Activated naive CD4-positive, alpha-beta T cell treated with Interleukin-2 at 50 U/mL for 16 hours (primary cell): ENCODE data around the gene POU5F1.
"Not testable (repeated sequence)": the region's sequence is repeated elsewhere in the genome, so short reads cannot be mapped to it uniquely, and the experiment has no call there.

ENCODE experiments used
- DNase-seq: peaks from one replicate; pipeline ENCODE4 v3.0.0-alpha.2; 2020

POU5F1 gene

DNA sequence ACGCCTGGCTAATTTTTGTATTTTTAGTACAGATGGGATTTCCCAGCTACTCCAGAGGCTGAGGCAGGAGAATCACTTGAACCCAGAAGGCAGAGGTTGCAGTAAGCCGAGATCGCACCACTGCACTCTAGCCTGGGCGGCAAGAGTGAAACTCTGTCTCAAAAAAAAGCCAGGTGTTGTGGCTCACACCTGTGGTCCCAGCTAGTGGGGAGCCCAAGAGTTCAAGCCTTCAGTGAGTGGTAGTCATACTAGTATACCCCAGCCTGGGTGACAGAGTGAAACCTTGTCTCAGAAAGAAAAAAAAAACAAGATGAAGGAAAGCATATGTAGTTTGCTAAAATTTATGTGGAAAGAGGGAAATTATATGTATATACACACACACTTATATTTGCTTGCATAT lies 20.0 kb upstream of the POU5F1 start:
- DNase-seq = no peak

DNA sequence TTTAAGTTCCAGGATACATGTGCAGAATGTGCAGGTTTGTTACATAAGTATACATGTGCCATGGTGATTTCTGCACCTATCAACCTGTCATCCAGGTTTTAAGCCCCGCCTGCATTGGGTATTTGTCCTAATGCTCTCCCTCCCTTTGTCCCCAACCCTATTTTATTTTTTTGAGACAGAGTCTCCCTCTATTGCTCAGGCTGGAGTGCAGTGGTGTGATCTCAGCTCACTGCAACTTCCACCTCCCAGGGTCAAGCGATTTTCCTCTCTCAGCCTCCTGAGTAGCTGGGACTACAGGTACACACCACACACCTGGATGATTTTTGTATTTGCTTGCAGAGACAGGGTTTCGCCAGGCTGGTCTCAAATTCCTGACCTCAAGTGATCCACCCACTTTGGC lies 18.7 kb upstream of the POU5F1 start:
- DNase-seq = not testable (repeated sequence)

DNA sequence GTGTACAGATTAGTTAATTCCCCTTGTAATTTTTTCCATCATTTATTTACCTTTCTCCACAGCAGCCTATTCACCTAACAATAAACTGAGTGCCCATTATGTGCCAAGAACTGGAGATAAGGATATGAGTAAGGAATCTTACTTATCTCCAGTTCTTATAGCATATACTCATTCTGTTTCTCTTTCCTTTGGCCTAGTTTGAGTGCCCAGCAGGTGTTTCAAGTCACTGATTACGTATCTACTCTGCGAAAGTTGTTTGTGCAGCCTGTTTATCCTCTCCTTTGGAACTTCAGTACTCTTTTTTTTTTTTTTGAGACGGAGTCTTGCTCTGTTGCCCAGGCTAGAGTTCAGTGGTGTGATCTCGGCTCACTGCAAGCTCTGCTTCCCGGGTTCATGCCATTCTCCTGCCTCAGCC lies 17.3 kb upstream of the POU5F1 start:
- DNase-seq = no peak

DNA sequence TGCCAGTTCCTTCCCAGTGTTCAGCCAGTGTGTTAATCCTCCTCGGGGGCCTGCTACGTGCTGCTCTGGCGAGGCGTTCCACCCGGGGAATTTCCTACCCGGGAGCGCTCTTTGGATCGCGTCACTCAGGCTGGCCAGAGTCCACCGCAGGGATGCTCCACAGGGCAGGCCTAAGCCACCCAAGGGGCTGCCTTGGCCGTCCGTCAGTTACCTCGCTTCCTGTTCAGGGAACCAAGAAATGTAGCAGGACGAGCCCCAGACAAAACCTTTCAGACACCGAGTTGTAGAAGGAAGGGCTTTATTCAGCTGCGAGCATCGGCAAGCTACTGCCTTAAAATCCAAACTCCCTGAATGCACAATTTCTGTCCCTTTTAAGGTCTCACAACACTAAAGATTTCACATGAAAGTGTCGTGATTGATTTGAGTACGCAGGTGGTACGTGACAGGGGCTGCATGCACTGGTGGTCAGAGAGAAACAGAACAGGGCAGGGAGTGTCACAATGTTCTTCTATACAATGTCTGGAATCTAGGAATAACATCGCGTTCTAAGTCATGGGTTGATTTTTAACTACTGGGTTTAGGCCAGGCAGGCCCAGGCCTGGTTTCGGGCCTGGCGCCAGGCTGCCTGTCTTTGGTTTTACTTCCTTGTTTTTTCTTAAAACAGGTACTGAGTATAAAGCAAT lies 15.7 kb upstream of the POU5F1 start:
- DNase-seq = no peak

DNA sequence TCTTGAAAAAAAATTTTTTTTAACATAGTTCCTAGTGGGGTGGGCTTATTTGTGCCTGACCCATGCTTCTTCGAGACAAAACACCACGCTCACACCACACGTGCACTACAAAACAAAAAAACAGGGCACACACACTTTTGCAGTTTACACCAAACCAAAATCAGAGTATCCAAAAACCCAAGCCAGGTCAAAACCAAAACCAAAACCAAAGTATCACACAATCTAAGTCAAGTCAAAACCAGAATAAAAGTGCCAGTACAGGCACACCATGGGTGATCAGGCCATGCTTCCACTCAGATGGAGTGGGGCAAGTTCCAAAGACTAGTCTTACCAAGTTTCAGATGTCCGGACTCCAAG lies 15.2 kb upstream of the POU5F1 start:
- DNase-seq = not testable (repeated sequence)

DNA sequence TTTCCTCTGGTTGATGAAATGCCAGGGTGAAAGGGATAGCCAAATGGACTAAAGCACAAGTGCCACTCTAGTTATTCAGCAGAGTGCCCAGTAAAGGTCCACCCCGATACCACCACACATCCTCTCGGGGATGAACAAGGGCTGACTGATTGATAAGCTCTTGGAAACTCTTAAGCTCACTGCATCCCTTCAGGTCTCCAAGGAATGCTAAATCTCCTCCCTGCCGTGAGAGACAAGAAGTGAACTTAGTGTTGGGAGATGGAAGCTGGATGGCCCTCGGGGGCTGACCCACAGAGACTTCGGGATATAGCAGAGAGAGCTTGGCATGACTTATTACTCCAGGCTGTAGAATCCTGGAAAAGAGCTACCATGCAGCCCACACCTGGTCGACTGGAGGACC lies 13.4 kb upstream of the POU5F1 start:
- not testable (repeated sequence) for DNase-seq

DNA sequence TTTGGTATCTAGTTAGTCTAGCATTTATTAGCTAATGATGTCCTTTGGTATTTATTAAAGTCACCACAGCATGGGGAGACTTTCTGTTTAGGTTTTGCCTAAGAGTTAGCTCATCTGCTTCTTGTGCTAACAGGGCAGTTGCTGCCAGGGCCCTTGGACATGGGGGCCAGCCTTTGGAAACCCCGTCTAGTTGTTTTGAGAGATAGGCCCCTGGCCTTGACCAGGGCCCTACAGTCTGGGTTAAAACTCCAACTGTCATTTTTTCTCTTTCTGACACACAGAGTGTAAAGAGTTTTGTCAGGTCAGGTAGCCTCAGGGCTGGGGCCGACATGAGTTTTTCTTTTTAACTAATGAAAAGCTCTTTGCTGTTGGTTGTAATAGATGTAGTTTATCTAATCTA lies 12.8 kb upstream of the POU5F1 start:
- DNase-seq = not testable (repeated sequence)

DNA sequence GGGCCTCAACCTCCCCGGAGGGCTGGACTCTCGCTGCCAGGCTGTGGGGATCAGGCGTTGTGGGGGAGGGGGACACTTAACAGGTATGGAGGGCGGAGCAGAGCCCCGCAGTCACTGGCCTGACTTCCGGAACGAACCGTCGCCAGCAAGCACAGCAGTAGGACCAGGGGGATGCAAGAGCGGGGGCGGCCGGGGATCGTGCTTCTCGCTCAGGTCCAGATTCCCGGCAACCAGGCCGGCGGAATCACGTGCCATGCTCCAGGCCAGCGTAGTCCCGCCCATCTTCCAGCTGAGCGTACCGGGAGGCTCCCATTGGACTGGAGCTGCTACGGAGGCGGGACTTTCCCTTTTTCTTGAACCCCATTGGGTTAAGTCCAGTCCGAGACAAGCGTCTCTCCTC lies 10.0 kb upstream of the POU5F1 start:
- DNase-seq = peak; percentile 80

DNA sequence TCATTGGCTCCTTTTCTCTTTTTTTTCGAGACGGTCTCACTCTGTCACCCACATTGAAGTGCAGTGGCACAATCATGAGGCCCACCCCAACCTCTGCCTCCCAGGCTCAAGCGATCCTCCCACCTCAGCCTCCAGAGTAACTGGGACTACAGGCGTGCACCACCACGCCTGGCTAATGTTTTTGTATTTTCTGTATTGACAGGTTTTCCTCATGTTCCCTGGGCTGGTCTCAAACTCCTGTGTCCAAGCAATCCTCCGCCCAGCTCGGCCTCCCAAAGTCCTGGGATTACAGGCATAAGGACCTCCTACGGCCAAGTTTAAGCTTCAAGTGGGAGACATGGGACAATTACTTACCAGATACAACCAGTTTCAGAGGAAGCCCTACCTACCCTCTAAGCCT lies 9.4 kb upstream of the POU5F1 start:
- no peak for DNase-seq

DNA sequence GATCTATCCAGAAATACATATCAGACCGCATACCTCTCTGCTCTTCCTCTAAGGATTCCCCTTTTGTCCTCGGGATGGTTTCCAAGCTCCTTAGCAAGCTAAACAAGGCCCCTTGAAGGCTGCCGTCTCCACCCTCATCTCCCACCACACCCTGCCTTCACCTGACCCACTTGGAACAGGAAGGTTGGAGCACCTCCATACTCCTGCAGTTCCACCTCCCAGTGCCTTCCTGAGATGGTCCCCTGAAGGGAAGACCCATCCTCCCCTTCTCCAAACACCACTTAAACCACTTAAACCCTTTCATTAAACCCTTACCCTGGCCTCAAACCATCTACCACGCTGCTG lies 8.5 kb upstream of the POU5F1 start:
- DNase-seq = no peak

DNA sequence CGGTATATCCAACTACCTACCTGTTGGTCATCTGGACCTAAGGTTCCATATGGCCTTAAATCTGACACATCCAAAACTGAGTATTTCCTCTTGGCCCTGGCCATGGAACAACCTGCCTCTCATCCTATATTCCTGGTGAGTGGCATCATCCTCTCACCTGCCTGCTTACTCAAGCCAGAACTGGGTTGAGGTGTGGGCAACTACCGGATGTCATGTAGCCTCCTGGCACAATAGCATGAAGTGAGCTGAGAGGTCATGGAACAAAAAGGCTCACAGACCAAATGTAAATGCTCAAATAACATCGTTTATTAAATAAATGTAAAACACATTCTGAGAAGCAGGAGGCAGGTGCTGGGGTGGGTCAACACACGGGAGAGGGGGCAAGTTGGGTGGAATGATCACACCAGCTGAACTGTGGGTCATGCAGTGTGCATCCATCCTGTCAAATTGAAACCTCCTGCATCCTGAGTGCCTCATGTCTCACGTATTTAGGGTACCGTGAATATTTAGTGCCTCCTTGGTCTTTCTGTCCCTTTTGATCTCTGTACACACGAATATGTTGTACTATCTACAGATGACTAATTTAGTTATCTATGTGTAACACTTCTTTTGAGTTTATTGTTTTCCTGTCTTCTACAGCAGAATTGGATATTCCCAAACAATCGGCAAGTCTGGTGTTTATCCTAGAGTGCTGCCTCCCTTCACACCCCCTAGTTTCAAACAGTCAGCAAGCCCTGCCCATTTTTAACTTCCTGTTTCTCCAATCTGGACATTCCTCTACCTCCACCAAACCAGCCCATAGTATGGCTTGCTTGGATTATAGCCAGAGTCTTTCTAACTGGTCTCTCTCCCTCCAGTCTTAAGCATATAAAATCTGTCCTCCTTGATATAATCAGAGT lies 7.9 kb upstream of the POU5F1 start:
- no peak for DNase-seq

DNA sequence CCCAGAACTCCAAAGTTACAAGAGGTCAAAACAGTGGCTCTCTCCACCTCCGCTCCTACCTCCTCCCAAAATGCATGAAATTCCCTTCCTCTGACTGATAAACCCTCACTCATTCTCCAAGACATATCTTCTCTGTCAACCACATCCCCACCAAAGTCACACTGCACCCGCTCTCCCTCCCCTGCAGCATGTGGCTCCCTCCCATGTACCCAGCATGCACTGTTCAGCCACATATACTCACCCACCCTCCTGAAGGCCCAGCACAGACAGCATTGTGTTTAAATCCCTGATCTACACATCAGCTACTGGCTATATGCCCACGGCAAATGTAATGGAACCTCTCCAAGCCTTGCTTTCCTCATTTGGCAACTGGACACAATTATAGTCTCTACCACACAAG lies 5.5 kb upstream of the POU5F1 start:
- no peak for DNase-seq

DNA sequence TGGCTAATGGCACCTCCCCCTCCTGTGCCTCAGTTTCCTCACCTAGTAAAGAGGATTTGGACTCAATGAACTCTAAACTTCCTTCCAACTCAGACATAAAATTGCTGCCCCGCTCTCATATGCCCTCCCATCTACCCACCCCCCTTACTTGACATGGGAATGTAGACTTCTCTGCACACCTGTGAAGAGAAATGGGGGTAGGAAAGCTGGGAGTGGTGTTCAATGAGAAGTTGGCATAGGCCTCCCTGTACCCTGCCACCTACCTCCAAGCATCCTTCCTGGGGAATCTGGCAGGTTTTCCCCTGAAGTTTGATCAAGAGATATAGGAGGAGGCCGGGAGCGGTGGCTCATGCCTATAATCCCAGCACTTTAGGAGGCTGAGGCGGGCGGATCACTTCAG lies 3.9 kb upstream of the POU5F1 start:
- no peak for DNase-seq

DNA sequence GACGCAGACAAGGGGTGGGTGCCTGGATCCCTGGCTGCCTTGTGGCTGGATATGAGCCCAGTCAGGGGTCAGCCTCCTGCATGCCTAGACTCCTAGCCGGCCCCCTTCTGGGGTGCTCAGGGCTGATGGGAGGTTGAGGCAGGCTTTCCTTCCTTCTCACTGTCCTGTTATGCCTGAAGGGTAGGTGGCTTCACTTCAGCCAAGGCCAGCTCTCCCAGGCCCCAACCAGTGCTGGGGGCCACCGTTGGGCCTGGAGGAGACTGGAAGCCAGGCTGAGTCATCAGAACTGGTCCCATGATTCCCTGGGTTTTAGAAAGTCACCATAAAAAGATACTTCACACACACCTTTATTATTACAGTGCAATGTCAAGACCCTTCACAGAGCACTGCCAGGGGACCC lies 2.9 kb upstream of the POU5F1 start:
- no peak for DNase-seq

DNA sequence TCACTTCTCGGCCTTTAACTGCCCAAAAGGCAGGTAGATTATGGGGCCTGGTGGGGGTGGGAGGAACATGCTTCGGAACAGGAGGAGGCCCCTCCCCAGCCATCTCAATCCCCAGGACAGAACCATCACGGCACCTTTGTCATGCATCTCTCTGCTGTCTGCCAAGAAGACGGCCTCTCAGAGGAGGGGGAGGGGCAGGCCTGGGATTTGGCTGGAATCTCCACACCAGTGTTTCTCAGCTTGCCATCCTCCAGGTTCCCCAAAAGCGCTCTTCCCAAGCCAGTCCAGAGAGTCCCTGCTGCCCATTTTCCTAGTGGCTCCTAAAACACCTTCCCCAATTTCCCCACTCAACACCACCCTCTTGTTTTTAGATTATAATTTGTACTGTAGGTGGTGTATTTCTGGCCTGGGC lies 2.5 kb upstream of the POU5F1 start:
- DNase-seq = no peak

DNA sequence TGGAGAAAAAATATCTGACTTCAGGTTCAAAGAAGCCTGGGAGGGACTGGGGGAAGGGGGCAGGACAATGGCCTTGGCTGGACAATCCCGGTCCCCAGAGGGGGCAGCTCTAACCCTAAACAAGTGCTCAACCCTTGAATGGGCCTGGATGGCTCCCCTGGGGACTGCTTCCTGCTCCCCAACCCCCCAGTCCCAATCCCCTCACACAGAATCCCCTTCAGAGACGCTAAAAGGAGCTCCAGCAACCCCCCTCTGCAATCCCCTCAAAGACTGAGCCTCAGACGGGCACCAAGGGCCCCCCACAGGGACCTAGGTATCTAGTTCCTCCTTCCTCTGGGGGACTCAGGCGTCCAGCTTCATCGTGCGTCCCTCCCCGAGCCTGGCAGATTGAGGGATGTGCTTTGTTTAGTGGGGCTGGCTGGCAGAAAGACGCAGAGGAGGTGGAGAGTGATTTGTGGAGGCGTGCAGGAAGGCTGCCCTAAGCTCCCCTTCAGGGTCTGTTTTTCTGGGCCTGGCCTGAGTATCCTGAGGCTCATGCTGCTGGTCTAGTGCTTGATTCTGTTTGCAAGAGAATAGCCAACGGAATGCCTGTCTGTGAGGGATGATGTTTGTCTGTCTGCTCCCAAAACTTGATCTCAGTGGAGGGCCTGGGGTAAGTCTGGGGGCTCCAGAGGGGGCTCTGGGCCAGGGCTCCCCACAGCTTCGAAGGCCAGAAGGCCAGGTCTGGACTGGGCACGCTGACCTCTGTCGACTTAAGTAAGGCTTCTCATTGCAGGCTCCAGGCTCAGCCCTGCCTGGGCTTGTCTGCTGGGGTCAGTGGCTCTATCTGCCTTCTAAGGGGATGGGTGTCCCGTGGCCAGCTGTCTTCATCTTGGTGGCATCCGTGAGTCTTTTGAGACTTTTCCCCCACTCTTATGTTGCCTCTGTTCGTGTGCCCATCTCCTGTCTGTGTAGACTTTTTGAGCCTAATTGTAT lies 1.7 kb upstream of the POU5F1 start:
- DNase-seq = no peak

DNA sequence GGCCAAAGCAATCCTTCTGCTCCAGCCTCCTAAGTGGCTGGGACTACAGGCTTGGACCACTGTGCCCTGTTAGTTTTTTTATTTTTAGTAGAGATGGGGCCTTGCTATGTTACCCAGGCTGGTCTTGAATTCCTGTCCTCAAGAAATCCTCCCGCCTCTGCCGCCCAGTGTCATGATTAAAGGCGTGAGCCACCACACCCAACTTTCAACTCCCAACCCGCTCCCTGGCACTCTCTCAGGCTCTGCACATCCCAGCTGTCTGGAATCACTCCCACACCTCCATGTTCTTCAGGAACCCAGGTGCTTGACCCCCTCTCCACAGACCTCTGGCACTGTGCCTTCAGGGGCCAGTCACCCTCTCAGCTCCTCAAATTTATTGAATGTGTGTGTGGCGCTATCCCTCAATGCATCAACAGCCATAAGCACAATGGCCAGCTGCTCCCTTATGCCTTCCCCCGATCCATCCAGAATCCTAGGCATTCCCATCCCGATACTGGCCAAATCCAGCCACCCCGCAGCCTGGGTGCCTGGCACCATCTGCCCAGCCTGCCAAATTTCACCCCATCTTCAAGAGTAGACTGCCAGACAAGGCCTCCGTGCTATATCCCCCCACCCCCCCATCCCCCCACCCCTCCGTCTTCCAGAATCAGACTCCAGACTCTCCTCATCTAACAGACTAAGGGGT lies 647 bp upstream of the POU5F1 start:
- DNase-seq = no peak

DNA sequence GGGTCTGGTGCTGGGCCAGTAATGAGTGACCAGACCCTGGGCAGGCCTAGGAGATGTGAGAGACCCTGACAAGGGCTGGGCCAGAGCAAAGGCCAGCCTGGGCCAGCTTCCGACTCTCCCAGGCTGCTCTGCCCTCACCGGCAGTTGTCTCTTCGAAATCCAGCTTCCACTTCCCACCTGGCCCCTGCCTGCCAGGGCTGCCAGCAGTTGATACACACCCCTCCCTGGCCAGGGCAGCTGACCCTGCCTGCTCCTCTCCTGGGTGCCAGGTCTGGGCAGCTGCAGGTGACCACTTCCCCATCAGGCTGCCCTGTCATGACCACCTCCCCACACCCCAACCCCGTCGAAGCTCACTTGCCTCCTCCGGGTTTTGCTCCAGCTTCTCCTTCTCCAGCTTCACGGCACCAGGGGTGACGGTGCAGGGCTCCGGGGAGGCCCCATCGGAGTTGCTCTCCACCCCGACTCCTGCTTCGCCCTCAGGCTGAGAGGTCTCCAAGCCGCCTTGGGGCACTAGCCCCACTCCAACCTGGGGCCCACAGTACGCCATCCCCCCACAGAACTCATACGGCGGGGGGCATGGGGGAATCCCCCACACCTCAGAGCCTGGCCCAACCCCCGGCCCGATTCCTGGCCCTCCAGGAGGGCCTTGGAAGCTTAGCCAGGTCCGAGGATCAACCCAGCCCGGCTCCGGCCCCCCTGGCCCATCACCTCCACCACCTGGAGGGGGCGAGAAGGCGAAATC lies 453 bp downstream of the POU5F1 start:
- not testable (repeated sequence) for DNase-seq

DNA sequence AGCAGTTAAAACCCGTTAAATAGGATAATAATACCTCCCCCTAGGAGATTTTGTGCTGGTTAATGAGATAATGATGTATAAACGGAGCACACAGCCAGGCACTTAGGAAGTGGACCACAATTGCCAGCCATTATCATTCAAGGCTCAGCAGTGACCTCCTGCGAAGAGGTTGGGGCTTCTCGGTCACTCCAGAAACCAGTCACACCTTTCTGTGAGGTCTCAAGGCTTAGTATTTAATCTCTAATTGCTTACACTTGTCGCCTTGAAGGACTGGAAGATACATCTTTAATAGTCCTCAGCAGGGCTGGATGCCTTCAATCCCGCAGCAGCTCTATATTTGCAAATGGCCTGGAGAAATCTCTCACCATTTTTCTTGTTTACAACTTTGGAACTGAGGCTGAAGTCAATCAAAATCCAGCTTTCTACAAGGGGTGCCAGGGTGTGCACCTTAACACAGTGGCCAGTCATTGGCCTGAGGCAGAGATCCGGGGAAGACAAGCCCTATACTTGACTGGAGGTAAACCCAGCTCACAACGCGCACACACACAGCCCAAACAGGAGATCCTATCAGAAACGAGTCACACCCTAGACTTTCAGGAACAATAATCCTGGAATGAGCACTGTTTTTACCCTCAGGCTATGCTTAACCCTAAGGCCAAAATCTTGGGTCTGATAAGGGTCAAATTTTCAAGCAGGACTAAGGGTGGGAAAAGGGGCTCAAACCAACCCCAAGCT lies 1.2 kb downstream of the POU5F1 start:
- DNase-seq = no peak

DNA sequence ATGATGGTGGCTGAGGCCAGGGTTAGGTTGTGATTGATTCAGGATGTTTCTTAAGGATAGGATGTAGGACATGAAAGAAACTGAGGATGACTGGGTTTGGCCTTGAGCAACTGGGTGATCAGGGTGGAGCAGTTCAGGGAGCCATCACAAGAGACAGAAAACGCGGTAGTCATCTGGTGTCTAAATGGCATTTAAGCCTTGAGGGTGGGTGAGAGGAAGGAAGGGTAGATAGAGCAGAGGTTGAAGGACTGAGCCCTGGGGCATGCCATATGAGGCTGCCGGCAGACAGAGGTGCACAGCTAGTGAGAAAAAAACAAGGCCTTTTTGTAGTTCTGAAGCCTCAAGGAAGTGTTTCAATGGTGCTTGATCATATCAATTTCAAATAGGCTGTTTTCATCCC lies 1.9 kb downstream of the POU5F1 start:
- DNase-seq = no peak

DNA sequence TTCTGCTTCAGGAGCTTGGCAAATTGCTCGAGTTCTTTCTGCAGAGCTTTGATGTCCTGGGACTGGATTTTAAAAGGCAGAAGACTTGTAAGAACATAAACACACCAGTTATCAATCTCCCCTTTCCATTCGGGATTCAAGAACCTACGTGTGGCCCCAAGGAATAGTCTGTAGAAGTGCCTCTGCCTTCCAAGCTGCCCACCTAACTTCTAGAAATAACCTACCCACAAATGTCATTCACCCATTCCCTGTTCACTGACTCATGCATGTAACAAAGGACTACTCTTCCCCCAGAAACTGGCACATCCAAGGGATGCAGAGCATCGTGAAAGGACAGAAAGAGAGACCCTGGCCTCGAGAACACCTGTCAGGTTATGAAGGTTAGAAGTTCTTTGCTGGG lies 4.5 kb downstream of the POU5F1 start:
- no peak for DNase-seq
